HG03354 (cell line): Measurements from ENCODE around the gene SMYD1.

Experiments
- ATAC-seq: cut with Tn5 transposase; IDR thresholded peaks from one replicate; pipeline ENCODE4 v1.9.1; 2021; ENCODE audit warnings: mild to moderate bottlenecking; ENCODE audit not compliant: unreplicated experiment, poor library complexity, severe bottlenecking

SMYD1 gene

DNA sequence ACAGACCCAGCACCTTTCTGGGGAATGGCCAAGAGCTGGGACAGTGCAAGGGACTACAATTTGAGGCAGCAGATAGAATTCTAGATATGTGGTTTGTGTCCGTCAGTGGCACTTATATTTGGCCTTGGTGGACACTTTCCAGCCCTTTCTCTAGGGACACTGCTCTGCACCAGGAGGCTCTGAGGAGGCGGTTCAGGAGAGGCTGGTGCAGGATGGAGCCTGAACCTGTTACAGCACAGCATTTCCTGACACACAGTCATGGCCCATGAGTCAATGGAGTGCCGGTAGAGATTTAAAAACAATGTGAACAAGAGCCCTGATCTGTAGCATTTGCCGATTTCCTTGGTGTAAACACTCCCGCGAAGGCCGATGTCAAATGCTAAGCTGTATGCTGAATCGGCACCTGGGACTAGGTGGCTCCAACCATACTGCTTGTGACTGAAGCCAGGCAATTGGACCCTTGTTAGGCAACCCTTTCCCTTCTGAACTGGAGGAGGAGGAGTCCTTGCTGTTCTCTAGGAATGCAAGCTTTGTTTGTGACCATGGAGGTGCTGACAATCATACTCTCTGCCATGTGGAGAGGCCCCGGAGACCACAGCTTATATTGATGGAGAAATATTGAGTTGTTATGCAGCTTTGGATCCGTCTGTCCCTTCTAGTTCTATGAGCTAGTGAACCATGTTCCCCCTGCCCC lies 48.3 kb downstream of the SMYD1 start:
- ATAC-seq = no peak

DNA sequence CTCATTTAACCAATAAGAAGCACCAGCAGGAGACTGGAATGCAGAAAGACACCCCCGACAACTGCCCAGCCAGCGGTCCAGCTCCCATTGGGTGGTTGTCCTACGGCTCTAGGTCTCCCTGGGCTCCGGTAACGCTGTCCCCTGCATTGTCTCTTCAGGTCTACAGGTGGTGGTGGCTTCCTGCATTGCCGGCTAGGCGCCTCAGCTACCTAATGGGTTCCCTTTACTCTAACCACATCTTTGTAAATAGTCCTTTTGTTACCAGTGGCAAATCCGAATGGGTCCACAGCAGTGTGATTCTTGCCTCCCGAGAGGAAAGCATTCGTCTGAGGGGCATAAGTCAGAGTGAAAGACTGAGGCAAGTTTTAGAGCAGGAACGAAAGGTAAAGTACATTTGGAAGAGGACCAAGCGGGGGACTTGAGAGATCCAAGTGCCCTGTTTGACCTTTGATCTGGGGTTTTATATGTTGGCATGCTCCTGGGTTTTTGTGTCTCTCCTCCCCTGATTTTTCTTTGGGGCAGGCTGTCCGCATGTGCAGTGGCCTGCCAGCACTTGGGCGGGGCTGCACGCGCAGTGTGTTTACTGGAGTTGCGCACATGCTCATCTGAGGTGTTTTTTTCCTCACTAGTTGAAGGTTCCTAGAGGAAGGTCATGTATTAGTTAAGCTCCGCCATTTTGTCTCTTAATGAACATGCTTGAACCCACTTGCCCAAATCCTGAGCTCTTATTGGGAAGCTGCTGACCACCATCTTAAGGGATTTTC lies 49.2 kb downstream of the SMYD1 start:
- no peak for ATAC-seq

- no peak for ATAC-seq
These were observed 50.3 kb downstream of the SMYD1 start for GRCh38 chr2:88117973-88118372.

DNA sequence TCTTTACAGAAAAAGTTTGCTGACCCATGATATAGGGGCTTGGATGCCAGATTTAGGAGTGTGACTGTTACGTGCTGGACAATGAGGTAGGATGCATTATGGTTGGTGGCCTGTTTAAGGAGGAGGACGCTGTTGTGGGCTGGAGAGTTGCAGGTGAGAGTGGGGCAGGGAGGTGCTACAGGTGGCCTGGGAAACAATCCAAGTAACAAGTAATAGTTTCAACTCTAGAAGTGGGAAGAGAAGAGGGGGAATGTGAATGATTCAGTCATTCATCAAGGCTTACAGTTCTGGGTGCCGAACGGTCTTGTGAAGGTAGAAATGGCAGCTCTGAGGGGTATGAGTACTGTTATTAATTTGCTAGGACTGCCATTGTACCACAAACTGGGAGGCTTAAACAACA lies 54.1 kb downstream of the SMYD1 start:
- ATAC-seq = no peak

GRCh38 chr2:88122141-88122884 lies 54.7 kb downstream of the SMYD1 start:
- no peak for ATAC-seq

DNA sequence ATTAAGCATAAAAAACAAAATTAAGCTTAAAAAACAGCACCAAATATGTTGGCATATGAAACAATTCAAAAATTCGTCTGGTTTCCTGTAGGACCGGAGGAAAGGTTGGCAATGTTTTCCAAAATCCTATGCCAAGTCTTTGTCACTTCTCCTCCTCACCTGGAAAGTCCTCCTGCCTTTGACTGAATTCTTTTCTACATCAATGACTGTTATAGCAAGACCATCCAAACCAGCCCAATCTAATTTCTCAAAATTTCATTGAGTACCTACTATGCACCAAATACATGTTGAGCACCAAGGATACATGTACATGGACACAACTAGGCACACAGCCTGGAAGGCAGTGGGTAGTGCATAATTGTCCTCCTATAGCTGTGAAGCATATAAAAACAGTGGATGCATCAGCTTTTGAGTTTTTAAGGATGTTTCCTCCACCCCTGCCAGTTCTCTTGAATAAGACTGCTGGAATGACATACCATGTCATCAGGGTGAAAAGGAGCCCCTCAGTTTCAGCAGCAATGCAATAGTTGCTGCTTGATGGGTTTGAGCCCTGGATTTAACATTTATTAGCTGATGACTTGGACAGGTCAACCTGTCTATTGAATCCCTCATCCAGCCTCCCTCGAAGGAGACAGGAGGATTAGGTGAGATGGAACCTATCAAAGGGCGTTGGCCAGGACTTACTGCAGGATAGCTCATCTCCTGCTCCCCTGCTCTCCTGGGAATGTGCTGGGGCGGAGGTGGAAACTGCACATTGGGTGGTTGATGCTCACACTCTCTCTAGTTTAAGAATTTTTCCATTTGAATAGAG lies 55.7 kb downstream of the SMYD1 start:
- no peak for ATAC-seq

DNA sequence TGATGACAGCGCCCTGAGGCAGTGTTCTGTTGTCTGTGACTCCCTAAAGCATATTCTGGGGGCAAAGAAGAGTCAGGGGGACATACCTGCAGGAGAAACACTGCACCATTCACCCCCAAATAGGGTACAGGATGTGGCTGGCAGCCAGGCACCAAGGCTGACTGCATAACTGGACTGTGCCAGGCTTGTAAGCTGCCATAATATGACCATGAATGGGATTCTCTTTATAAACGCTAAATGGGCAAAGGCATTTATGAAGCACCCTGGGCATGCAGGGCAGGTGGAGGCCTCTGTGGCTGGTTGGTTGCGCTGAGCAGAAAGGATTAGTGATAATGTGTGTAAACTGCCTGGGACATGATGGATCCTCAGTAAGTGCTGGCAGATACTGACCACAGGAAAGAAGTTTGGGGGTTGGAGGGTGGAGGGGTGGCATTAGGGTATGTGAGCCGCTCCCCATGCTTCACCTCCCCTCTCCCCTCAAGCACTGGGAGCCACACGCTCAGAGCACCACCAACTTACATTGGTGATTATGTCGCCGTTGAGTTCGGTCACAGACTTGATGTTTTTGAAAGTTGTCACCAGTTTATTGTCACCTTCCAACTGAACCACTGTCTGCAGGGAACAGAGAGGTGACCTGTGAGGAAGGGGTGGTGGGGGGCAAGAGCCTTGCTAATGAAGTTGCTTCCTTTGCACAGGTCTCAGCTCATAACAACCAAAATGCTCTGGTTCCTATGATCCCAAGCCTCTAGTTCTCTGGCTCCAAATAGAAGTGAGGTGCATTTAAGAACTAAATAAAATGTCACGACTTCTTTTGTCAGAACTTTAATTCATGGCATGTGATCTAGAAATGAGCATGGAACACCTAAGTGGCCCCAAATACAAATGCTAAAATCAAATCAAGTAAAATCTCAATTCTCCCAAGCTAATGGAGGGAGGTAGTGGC lies 56.6 kb downstream of the SMYD1 start:
- no peak for ATAC-seq

DNA sequence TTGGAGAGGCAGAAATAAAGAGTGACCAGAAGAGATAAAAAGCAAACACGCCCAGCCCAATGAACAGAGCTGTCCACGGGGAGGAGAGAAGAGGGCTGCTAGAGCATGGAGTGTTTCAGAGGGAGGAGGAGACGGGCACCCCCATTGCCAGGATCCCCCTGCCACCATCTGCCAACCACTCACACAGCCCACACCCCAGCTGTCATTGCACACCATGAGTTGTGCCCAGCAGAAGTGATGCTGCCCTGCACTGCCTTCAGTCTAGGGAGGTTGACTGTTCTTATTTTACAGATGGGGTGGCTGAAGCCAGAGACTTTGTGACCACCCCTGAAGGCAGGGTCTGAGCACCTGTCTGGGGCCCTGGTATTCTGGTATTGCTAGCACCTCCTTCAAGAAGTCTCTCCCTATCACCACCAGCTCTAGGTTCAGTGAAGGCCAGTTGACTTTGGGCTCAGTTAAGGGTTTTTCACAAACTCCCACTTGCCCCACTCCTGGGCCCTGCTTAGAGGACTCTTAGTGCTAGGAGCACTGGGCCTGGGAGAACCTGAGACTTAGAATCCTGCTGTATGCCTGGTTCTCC lies 57.8 kb downstream of the SMYD1 start:
- no peak for ATAC-seq

DNA sequence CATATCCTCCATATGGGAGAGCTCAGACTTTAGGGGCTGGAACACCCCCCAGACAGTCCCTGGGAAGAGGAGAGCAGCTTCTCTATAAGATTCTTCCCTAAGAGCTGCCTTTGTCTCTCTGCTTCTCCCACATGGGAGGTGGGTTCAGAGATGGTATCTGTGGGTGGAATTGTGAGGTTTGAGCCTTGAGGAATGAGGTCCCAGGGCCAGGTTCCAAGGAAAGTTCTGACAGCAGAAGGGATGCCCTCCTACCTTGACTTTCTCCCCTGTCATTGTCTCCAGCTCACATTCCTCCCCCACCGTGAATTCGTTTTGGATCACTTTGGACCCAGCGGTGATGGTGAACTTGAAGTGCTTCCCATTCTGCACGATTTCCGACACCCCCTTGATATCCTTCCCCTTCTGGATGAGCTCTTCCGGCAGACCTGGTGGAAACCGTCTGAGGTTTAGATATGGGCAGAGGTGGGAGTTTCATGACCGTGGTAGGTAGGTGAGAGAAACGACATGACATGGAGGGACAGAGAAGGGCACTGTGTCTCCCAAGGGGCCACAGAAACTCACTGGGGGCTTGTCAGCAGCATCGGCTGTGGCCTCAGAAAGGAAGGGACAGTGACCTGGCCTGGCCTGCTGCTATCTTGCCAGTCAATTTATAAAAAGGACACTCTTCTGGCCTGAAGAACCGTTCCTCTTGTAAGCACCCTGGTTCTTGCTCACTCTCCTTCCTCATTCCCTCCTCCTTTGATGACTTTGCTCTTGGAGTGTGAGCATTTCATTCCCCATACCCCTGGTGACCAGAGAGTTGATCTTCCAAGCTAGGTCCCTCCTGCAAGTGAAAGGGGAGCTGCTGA lies 58.5 kb downstream of the SMYD1 start:
- no peak for ATAC-seq

- no peak for ATAC-seq
These were observed 59.4 kb downstream of the SMYD1 start for GRCh38 chr2:88126772-88127637.

GRCh38 chr2:88127638-88127887 lies 59.9 kb downstream of the SMYD1 start:
- no peak for ATAC-seq

- no peak for ATAC-seq
These were observed 60.4 kb downstream of the SMYD1 start, which contains the start of gene FABP1 for GRCh38 chr2:88127888-88128653. TSS of gene FABP1 (minus strand) at chr2:88128062. CDS start at chr2:88128017, 45 bp downstream.

GRCh38 chr2:88128654-88129312 lies 61.2 kb downstream of the SMYD1 start:
- ATAC-seq = no peak

GRCh38 chr2:88129313-88129959 lies 61.8 kb downstream of the SMYD1 start:
- ATAC-seq = no peak
